ENCODE results near the gene MYRF.

DNA sequence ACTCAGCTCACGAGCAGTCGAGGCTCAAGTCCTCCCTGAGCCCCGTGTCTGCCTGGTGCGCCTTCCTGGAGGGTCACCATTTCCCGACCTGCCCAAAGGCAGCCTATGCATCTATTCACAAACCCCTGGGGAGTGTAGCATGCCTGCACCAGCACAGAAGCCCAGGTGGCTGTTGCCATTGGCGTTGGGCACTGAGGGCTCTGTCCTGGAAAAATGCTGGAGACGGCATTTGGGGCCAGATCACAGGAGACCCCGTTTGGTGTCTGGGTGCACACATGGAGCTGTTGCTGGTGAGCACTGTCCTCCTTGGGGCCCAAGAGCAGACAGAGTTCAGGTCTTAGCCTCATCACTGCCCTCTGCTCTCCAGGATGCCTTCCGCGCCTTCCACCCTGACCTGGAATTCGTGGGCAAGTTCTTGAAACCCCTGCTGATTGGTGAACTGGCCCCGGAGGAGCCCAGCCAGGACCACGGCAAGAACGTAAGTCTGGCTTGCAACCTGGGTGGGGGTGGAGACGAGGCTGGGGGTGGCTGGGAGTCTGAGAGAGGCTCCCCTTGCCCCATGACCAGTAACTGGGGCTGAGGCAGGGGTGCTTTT is 85.1 kb downstream of the MYRF start:
- TF ChIP-seq, protein P1, sequence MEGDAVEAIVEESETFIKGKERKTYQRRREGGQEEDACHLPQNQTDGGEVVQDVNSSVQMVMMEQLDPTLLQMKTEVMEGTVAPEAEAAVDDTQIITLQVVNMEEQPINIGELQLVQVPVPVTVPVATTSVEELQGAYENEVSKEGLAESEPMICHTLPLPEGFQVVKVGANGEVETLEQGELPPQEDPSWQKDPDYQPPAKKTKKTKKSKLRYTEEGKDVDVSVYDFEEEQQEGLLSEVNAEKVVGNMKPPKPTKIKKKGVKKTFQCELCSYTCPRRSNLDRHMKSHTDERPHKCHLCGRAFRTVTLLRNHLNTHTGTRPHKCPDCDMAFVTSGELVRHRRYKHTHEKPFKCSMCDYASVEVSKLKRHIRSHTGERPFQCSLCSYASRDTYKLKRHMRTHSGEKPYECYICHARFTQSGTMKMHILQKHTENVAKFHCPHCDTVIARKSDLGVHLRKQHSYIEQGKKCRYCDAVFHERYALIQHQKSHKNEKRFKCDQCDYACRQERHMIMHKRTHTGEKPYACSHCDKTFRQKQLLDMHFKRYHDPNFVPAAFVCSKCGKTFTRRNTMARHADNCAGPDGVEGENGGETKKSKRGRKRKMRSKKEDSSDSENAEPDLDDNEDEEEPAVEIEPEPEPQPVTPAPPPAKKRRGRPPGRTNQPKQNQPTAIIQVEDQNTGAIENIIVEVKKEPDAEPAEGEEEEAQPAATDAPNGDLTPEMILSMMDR (conservative IDR thresholded peaks at IDR 0.05; ENCODE audit: low read depth, low read length): no peak
- TF ChIP-seq POLR2A (IDR thresholded peaks at IDR 0.05; ENCODE audit: low read depth, low read length) (no peak), CHD1 (IDR thresholded peaks at IDR 0.05; ENCODE audit: low read depth, low read length) (no peak), RCOR1 (IDR thresholded peaks at IDR 0.05; ENCODE audit: insufficient replicate concordance, low read length) (no peak), RAD21 (IDR thresholded peaks at IDR 0.05; ENCODE audit: low read length) (no peak), CEBPB (IDR thresholded peaks at IDR 0.05; ENCODE audit: low read depth, low read length) (no peak), RFX5 (IDR thresholded peaks at IDR 0.05; ENCODE audit: low read depth, low read length) (no peak), SMC3 (IDR thresholded peaks at IDR 0.05; ENCODE audit: low read depth, low read length) (no peak), FOS (IDR thresholded peaks at IDR 0.05; ENCODE audit: low read depth, low read length) (no peak), MAFK (IDR thresholded peaks at IDR 0.05; ENCODE audit: low read depth, low read length) (no peak), NFE2L2 (IDR thresholded peaks at IDR 0.05; ENCODE audit: low read depth, low read length) (no peak)
- TF ChIP-seq, protein P2, sequence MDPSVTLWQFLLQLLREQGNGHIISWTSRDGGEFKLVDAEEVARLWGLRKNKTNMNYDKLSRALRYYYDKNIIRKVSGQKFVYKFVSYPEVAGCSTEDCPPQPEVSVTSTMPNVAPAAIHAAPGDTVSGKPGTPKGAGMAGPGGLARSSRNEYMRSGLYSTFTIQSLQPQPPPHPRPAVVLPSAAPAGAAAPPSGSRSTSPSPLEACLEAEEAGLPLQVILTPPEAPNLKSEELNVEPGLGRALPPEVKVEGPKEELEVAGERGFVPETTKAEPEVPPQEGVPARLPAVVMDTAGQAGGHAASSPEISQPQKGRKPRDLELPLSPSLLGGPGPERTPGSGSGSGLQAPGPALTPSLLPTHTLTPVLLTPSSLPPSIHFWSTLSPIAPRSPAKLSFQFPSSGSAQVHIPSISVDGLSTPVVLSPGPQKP (IDR thresholded peaks at IDR 0.05; ENCODE audit: borderline replicate concordance, low read depth, low read length): no peak
